Sigmoid colon (tissue), 4 donors: ENCODE measurements around the gene MRRF.

Source experiments
- EP300 ChIP-seq, 4 donors: sonication (generic); formaldehyde crosslinking; IDR thresholded peaks; one replicate each; pipeline ENCODE4 v1.6.1; 2017; ENCODE audit warnings: antibody characterized with exemption in 4 of 4
- POLR2A ChIP-seq, 2 donors: fragments of 450-650 bp; IDR thresholded peaks; one replicate each; pipeline ENCODE4 v1.6.1; 2016; ENCODE audit warnings: antibody characterized with exemption in 2 of 2, mild to moderate bottlenecking in 2 of 2, moderate library complexity in 2 of 2
- POLR2AphosphoS5 ChIP-seq, 4 donors: sonication (generic); formaldehyde crosslinking; IDR thresholded peaks; one replicate each; pipeline ENCODE4 v1.6.1; 2017; ENCODE audit warnings: antibody characterized with exemption in 4 of 4
- TF ChIP-seq, protein P1 (sequence below), 4 experiments: fragments of 450-650 bp in 3 of 4; fragments of 200-600 bp in 1 of 4; IDR thresholded peaks; one replicate each; pipeline ENCODE4 v1.5.1; 2016 to 2019; ENCODE audit warnings: antibody characterized with exemption in 4 of 4, mild to moderate bottlenecking in 3 of 4, moderate library complexity in 2 of 4

DNA sequence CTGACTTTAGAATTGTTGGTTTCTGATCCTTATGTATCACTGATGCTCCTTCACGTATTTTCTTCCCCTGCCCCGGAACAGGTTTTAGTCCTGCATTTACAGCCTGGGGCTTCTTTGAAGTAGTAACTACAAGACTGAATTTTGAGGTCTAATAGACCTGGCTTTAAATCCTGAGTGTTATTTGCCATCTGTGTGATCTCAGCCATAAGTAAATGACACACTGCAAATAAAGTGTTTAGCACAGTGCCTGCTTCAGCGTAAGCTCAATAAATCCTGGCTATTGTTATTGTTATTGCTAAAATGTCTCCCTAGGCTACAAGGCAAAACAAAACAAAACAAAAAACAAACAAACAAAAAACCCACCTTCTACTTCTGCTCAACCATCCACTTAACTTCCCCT lies 20.3 kb upstream of the MRRF start:
- TF ChIP-seq, protein P1, sequence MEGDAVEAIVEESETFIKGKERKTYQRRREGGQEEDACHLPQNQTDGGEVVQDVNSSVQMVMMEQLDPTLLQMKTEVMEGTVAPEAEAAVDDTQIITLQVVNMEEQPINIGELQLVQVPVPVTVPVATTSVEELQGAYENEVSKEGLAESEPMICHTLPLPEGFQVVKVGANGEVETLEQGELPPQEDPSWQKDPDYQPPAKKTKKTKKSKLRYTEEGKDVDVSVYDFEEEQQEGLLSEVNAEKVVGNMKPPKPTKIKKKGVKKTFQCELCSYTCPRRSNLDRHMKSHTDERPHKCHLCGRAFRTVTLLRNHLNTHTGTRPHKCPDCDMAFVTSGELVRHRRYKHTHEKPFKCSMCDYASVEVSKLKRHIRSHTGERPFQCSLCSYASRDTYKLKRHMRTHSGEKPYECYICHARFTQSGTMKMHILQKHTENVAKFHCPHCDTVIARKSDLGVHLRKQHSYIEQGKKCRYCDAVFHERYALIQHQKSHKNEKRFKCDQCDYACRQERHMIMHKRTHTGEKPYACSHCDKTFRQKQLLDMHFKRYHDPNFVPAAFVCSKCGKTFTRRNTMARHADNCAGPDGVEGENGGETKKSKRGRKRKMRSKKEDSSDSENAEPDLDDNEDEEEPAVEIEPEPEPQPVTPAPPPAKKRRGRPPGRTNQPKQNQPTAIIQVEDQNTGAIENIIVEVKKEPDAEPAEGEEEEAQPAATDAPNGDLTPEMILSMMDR (IDR thresholded peaks at IDR 0.05) = no peak
- TF ChIP-seq POLR2A (IDR thresholded peaks at IDR 0.05) (no peak), POLR2AphosphoS5 (IDR thresholded peaks at IDR 0.05) (no peak), EP300 (IDR thresholded peaks at IDR 0.05) (no peak)
